Measurements from ENCODE around the gene ATG7.

DNA sequence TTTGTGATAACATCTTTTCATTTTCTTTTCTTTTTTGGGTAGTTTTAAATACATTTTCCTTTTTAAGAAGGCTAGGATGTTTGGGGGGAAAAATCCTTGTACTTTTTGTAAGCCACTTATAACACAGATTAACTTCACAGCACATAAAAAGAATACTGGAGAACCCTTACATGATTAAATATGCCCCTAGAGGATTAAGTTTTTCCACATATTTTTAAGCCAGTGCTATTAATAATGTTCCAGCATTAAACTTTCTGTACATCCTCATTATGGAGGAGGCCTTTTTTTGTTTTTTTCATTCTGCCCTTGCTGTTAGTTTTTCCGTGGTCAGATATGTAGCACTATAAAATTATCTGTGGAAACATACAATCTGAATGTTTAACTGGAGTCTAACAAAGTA, 147.9 kb downstream of the ATG7 start:
- TF ChIP-seq, protein P1, sequence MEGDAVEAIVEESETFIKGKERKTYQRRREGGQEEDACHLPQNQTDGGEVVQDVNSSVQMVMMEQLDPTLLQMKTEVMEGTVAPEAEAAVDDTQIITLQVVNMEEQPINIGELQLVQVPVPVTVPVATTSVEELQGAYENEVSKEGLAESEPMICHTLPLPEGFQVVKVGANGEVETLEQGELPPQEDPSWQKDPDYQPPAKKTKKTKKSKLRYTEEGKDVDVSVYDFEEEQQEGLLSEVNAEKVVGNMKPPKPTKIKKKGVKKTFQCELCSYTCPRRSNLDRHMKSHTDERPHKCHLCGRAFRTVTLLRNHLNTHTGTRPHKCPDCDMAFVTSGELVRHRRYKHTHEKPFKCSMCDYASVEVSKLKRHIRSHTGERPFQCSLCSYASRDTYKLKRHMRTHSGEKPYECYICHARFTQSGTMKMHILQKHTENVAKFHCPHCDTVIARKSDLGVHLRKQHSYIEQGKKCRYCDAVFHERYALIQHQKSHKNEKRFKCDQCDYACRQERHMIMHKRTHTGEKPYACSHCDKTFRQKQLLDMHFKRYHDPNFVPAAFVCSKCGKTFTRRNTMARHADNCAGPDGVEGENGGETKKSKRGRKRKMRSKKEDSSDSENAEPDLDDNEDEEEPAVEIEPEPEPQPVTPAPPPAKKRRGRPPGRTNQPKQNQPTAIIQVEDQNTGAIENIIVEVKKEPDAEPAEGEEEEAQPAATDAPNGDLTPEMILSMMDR (IDR thresholded peaks at IDR 0.05), result no peak
- TF ChIP-seq EZH2 (IDR thresholded peaks at IDR 0.05), result no peak

All from neural progenitor cell (in vitro differentiated cells).